BLaER1 treated with 17β-estradiol and CSF1 and Interleukin-3, amounts not matched to agents 10 nM and 100 nM (cell line): ENCODE results near the gene GPX8.

ENCODE experiments used
- H3K27ac ChIP-seq, 11 experiments: shearing (Covaris generic); formaldehyde crosslinking; 2 replicates each; pipeline ENCODE4 v1.8.1; 2022
- H3K27me3 ChIP-seq, 11 experiments: shearing (Covaris generic); formaldehyde crosslinking; 2 replicates each; pipeline ENCODE4 v1.8.1; 2022
- H3K36me3 ChIP-seq, 11 experiments: shearing (Covaris generic); formaldehyde crosslinking; 2 replicates each; pipeline ENCODE4 v1.8.1; 2022
- H3K4me1 ChIP-seq, 10 experiments: shearing (Covaris generic); formaldehyde crosslinking; 2 replicates each; pipeline ENCODE4 v1.8.1; 2022
- H3K4me2 ChIP-seq, 11 experiments: shearing (Covaris generic); formaldehyde crosslinking; 2 replicates each; pipeline ENCODE4 v1.8.1; 2022
- H3K4me3 ChIP-seq, 10 experiments: shearing (Covaris generic); formaldehyde crosslinking; 2 replicates each; pipeline ENCODE4 v1.8.1; 2022
- H3K9ac ChIP-seq, 11 experiments: shearing (Covaris generic); formaldehyde crosslinking; 2 replicates each; pipeline ENCODE4 v1.8.1; 2022
- H3K9me3 ChIP-seq, 11 experiments: shearing (Covaris generic); formaldehyde crosslinking; replicated peaks in 1 of 11; 2 replicates each; pipeline ENCODE4 v1.8.1; 2022
- H4K20me1 ChIP-seq, 11 experiments: shearing (Covaris generic); formaldehyde crosslinking; 2 replicates each; pipeline ENCODE4 v1.8.1; 2022
- Cebpa-rat ChIP-seq, 11 experiments: shearing (Covaris generic); IDR thresholded peaks; 2 replicates each; pipeline ENCODE4 v1.8.1; 2022

GPX8 gene

GRCh38 chr5:55159763-55160492 lies at the start of gene GPX8:
Gene GPX8 (plus strand): TSS chr5:55160171. CDS start chr5:55160193, 22 bp downstream.
- peaks cover 9 to 16% (median 14%) of the 10 kb centered on the region in 11 experiments for H3K9me3 ChIP-seq
- peak in 1 of 11 experiments; percentile 43; a peak in 1 of 22 replicates for TF ChIP-seq Cebpa-rat (IDR thresholded peaks at IDR 0.05)
- H3K4me2 ChIP-seq: peak within 1 kb of the TSS in 9 of 11 experiments; percentile 14 to 46 (median 25); a peak in 9 of 22 replicates
- H3K27me3 ChIP-seq: no peaks in the 10 kb centered on the region
- no peaks in the 10 kb centered on the region for H3K36me3 ChIP-seq
- no peak within 1 kb of the TSS for H3K27ac ChIP-seq
- peaks cover 3 to 23% (median 12%) of the 10 kb centered on the region in 10 experiments; a peak in 19 of 20 replicates for H3K4me1 ChIP-seq
- H3K4me3 ChIP-seq: no peak within 1 kb of the TSS
- H3K9ac ChIP-seq: 0 out of 22 replicates have a peak within 1 kb of the TSS, but pooled peaks of 1 of the 11 experiments have one; percentile 24
- H4K20me1 ChIP-seq: no peaks in the 10 kb centered on the region

GRCh38 chr5:55110217-55110616 lies 49.8 kb upstream of the GPX8 start:
- no peaks in the 10 kb centered on the region for H3K27me3 ChIP-seq
- no peak overlapping the region for H3K4me3 ChIP-seq
- H4K20me1 ChIP-seq: no peaks in the 10 kb centered on the region
- no peak overlapping the region for H3K9ac ChIP-seq
- no peak overlapping the region for H3K4me2 ChIP-seq
- TF ChIP-seq Cebpa-rat (IDR thresholded peaks at IDR 0.05): no peak
- peaks cover 0 to 40% (median 0%) of the 10 kb centered on the region in 11 experiments; a peak in 7 of 22 replicates for H3K36me3 ChIP-seq
- H3K27ac ChIP-seq: no peak overlapping the region
- H3K9me3 ChIP-seq: peaks cover 0 to 8% (median 0%) of the 10 kb centered on the region in 11 experiments; a peak in 4 of 22 replicates
- peaks cover 4 to 16% (median 9%) of the 10 kb centered on the region in 10 experiments; a peak in 19 of 20 replicates for H3K4me1 ChIP-seq

- Histone ChIP-seq H3K4me2 (no peak overlapping the region), H3K9me3 (peaks cover 0 to 7% (median 0%) of the 10 kb centered on the region in 11 experiments; a peak in 2 of 22 replicates), H3K27me3 (no peaks in the 10 kb centered on the region), H4K20me1 (no peaks in the 10 kb centered on the region), H3K36me3 (peaks cover 0 to 21% (median 0%) of the 10 kb centered on the region in 11 experiments; a peak in 7 of 22 replicates), H3K4me1 (no peaks in the 10 kb centered on the region), H3K27ac (no peak overlapping the region), H3K9ac (no peak overlapping the region), H3K4me3 (no peak overlapping the region)
- no peak for TF ChIP-seq Cebpa-rat (IDR thresholded peaks at IDR 0.05)
Observed at GRCh38 chr5:55113327-55113726, 46.6 kb upstream of the GPX8 start.

- Histone ChIP-seq H3K4me1 (no peaks in the 10 kb centered on the region), H4K20me1 (no peaks in the 10 kb centered on the region), H3K9me3 (peaks cover 0 to 7% (median 0%) of the 10 kb centered on the region in 11 experiments; a peak in 2 of 22 replicates), H3K4me3 (no peak overlapping the region), H3K27ac (no peak overlapping the region), H3K9ac (no peak overlapping the region), H3K36me3 (peaks cover 0 to 14% (median 0%) of the 10 kb centered on the region in 11 experiments; a peak in 5 of 22 replicates), H3K27me3 (no peaks in the 10 kb centered on the region), H3K4me2 (no peak overlapping the region)
- no peak for TF ChIP-seq Cebpa-rat (IDR thresholded peaks at IDR 0.05)
Observed at GRCh38 chr5:55114061-55114460, 45.9 kb upstream of the GPX8 start.

GRCh38 chr5:55123365-55123764 lies 36.6 kb upstream of the GPX8 start:
- H3K36me3 ChIP-seq: no peaks in the 10 kb centered on the region

GRCh38 chr5:55134053-55134722 lies 25.8 kb upstream of the GPX8 start:
- no peak overlapping the region for H3K27ac ChIP-seq
- no peaks in the 10 kb centered on the region for H3K36me3 ChIP-seq
- no peak overlapping the region for H3K9ac ChIP-seq
- 0 out of 22 replicates have a peak overlapping the region, but pooled peaks of 1 of the 11 experiments have one; percentile 5 for H3K4me2 ChIP-seq
- no peak for TF ChIP-seq Cebpa-rat (IDR thresholded peaks at IDR 0.05)
- no peaks in the 10 kb centered on the region for H4K20me1 ChIP-seq
- H3K27me3 ChIP-seq: no peaks in the 10 kb centered on the region
- peaks cover 9 to 19% (median 14%) of the 10 kb centered on the region in 11 experiments; a peak in 20 of 22 replicates for H3K9me3 ChIP-seq
- H3K4me1 ChIP-seq: peaks cover 0 to 12% (median 0%) of the 10 kb centered on the region in 10 experiments; a peak in 4 of 20 replicates
- H3K4me3 ChIP-seq: no peak overlapping the region

More at GRCh38 chr5:55123365-55123764, 36.6 kb upstream of the GPX8 start:
- H3K9ac ChIP-seq: no peak overlapping the region
- H3K9me3 ChIP-seq: peaks cover 0 to 7% (median 0%) of the 10 kb centered on the region in 11 experiments; a peak in 2 of 22 replicates
- no peaks in the 10 kb centered on the region for H3K4me1 ChIP-seq
- no peak overlapping the region for H3K27ac ChIP-seq
- no peaks in the 10 kb centered on the region for H4K20me1 ChIP-seq
- no peaks in the 10 kb centered on the region for H3K27me3 ChIP-seq
- no peak overlapping the region for H3K4me3 ChIP-seq
- H3K4me2 ChIP-seq: no peak overlapping the region
- no peak for TF ChIP-seq Cebpa-rat (IDR thresholded peaks at IDR 0.05)

- H4K20me1 ChIP-seq: no peaks in the 10 kb centered on the region
- H3K36me3 ChIP-seq: no peaks in the 10 kb centered on the region
- H3K9ac ChIP-seq: no peak overlapping the region
- no peak overlapping the region for H3K27ac ChIP-seq
- no peak for TF ChIP-seq Cebpa-rat (IDR thresholded peaks at IDR 0.05)
- H3K9me3 ChIP-seq: peaks cover 0 to 5% (median 0%) of the 10 kb centered on the region in 11 experiments; a peak in 1 of 22 replicates
- no peak overlapping the region for H3K4me2 ChIP-seq
- no peaks in the 10 kb centered on the region for H3K27me3 ChIP-seq
- H3K4me3 ChIP-seq: no peak overlapping the region
- peaks cover 0 to 12% (median 0%) of the 10 kb centered on the region in 10 experiments; a peak in 4 of 20 replicates for H3K4me1 ChIP-seq
Observed at GRCh38 chr5:55136521-55136920, 23.4 kb upstream of the GPX8 start.

- no peak for TF ChIP-seq Cebpa-rat (IDR thresholded peaks at IDR 0.05)
Observed at GRCh38 chr5:55140908-55141665, 18.9 kb upstream of the GPX8 start.

More at GRCh38 chr5:55140908-55141665, 18.9 kb upstream of the GPX8 start:
- Histone ChIP-seq H3K4me1 (peaks cover 0 to 6% (median 3%) of the 10 kb centered on the region in 10 experiments; a peak in 9 of 20 replicates), H3K27me3 (no peaks in the 10 kb centered on the region), H3K36me3 (no peaks in the 10 kb centered on the region), H3K9me3 (no peaks in the 10 kb centered on the region), H4K20me1 (no peaks in the 10 kb centered on the region), H3K27ac (no peak overlapping the region), H3K4me3 (no peak overlapping the region), H3K9ac (no peak overlapping the region), H3K4me2 (no peak overlapping the region)
